GM04503 (cell line): Measurements from ENCODE around the gene FOXB2.
"Not testable (repeated sequence)": the region's sequence is repeated elsewhere in the genome, so short reads cannot be mapped to it uniquely, and the experiment has no call there.

ENCODE experiments used
- DNase-seq: peaks from one replicate; pipeline ENCODE4 v3.0.0-alpha.2; 2012; ENCODE audit warnings: low read depth

Gene FOXB2

DNA sequence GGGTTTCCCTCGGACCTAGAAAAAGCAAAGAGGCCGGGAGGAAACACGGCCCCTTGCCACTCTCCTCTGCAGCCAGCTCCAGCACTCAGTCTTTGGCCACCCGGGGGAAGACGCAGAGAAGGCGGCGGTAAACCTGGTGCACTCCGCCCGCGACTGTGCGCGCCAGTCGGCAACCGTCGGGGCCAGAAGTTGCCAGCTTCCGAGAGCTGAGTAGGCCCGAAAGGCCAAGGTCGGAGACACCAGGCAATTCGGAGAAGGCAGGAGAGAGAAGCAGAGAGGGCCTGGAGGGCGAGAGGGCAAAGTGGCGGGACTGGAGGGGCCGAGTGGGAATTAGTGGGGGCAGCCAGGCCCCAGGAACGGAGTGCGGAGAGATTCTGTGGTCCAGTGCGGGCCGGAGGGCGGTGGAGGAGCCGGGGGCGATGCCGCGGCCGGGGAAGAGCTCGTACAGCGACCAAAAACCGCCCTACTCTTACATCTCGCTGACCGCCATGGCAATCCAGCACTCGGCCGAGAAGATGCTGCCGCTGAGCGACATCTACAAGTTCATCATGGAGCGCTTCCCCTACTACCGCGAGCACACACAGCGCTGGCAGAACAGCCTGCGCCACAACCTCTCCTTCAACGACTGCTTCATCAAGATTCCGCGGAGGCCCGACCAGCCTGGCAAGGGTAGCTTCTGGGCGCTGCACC is at the start of gene FOXB2:
Gene FOXB2 (plus strand): TSS at position 420 of the 690 bp plus-strand sequence. CDS start 0 bp downstream, at position 420.
- no peak for DNase-seq

DNA sequence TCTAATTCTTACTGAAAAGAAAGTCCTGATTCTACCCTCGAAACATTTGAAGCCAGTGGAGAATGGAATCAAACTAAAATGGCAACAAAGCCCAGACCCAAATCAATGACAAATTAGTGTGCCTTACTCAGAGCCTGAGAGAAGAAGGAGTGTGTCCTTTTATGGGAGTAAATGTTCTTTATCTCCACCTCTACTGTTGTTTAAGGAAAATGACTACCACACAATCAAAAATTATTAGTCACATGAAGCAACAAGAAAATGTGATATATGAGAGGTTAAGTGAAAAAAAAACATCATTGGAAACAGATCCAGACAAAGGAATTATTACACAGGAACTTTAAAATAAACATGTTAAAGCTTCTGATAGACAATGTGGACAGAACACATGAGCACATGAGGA is 49.7 kb upstream of the FOXB2 start:
- DNase-seq: no peak

DNA sequence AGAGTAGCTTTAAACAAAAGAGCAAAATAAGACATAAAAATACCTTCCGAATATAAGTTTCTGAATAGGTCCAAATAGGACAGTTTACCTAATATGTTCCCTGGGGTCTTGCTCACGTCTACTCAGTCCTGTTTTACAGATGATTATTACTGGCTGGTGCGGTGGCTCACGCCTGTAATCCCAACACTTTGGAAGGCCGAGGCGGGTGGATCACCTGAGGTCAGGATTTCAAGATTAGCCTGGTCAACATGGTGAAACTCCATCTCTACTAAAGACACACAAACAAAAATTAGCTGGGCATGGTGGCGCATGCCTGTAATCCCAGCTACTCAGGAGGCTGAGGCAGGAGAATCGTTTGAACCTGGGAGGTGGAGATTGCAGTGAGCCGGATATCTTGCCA is 40.6 kb upstream of the FOXB2 start:
- not testable (repeated sequence) for DNase-seq

DNA sequence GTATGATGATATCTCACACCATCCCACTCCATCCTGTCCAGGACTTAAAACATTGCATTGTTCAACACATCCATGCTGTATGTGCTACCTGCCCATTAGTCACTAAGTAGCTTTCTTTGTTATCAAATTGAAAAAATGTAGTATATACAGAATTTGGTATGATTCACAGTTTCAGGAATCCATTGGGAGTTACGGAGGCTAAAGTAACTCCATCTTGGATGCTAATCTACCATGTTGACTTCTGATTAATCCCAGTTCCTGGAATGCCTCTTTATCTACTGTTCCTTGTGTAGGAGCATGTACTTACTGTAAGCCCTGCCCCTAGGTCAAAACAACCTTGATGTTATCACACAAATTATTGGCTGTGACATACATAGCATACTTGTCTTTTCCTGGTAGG is 38.9 kb upstream of the FOXB2 start:
- DNase-seq: no peak

DNA sequence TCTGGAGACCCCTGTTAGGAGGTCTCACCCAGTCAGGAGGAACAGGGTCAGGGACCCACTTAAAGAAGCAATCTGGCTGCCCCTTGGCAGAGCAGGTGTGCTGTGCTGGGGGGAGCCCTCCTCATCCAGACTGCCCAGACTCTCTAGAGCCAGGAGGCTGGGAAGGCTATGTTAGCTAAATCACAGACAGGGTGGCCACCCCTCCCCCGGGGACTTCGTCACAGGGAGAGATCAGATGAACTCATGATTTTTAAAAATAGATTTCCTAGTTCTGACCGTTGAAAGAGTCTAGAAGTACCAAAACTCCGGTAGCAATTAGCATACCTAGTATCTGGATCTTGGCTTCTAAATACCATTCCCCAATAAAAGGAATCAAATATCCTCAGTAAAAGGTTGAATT is 35.0 kb upstream of the FOXB2 start:
- no peak for DNase-seq

DNA sequence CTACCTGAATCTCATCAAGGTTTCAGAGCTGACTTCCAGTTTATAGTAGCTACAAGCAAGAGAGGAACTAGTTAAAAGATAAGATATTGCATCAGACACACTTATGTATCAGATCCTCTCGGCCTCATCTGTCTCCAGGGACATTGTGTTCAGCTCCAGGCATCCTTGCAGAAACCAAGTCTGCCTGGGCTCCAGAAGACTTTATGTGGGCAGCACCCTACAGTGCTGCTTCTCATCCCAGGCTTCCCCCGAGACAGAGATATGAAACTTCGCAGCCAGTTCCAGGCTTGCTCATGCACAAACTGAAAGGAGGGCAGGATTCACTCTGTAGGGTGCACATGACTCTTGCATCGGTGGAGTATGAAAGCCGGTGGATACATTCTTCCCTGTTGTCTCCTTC is 33.9 kb upstream of the FOXB2 start:
- no peak for DNase-seq

DNA sequence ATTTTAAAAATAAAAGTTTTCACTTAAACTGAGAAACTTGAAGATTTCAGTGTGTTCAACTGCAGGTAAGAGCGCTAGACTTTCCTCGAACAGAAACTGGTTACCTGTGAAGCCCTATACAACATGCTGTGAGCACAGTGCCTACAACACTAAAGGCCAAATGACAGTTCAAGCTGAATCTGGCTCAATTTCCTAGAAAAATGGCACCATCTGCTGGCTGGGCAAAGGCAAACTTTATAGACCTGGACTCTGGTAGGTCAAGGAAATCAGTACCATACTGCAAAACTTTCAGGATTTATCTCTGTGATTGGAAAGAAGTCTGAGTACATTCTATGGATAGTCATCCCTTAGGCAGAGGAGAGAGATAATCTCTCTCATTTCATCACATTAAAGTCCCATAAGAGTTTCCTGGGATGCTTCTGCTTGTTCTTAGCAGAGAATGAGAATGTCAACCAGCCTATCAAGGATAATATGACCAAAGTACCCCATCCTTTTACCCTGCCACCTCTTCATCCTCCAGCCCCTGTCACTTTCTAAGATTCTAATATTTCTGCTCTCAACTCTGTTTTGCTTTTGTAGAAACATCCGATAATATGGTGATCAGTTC is 31.8 kb upstream of the FOXB2 start:
- no peak for DNase-seq

DNA sequence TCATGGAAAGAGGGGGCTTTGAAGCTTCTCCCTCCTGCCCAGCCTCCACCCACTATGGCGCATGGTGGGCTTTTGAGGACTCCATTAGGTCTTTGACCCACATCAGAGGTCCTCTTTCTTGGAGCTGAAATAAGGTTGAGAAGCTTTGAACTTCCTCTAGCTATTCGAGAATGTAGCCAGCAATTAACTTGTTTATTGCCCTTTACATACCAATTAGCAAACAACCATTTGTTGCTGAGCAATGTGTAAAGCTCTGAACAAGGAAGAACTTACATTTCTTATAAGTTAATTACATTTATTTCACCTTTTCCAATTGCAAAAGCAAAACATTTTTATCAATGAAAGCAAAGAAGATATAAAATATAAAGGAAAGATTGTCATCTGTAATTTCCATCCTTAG is 30.5 kb upstream of the FOXB2 start:
- DNase-seq: no peak

DNA sequence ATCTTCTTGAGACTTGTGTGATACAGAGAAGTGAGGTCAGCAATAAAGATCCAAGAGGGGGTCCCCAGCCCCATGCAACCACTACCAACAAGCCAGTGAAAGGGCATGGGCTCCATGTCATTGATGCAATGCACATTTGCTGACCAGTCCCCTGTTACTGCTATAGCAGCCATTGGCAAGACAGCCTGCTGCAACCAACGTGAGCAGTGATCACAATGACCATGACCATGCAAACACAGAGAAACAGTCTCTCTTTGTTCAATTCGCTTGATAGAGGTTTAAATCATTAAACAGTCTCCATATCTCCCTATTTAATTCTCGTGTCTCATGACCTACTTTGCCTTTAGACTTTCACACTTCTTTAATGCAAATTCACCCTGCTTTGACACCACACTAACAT is 30.0 kb upstream of the FOXB2 start:
- no peak for DNase-seq

DNA sequence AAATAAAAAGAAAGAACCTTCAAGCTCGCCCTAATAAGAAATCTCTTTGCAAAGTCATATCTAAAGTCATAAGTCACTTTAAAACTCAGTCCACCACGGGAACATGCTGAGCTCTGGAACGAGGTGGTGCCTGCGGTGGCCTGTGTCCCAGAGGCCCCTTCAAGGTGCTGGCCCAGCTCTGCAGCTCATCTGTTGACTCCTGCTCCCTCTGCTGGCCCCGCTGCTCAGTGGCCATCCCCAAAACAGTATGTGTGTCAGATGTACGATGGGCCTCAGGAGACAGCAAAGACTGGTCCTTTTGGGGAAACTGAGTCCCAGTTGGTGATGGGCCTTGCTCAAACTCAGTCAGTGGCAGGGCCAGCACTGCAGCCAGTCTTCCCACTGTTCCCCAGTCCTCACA is 22.8 kb upstream of the FOXB2 start:
- DNase-seq: no peak

DNA sequence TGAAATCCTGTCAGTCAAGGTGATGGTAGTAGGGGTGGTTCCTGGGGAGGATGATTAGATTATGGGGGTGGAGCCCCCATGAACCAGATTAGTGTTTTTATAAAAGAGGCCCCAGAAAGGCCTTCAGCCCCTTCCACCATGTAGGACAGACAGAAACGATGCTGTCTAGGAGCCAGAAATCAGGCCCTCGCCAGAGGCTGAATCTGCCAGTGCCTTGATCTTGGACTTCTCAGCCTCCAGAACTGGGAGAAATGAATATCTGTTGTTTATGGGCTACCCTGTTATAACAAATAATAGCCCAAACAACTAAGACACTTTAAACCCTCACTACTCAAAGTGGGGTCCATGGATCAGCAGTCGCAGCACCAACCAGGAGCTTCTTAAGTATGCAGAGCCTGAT is 20.2 kb upstream of the FOXB2 start:
- DNase-seq: no peak

DNA sequence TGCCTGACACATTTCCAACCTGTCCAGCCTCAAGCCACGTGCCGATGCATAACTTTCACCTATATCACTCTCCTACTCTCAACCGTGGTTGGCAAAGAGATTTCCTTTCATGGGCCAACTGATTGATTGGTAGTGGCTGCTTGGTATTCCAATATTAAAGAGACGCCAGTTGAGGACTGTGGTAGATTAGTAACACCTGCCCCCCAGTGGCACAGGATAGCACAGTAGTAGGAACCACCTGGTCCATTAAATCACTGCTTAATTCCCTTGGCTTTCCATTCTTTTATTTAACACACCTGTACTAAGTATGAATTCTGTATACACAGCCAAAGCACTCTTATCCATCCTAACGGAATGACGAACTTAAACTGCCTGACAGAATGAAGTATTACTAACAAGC is 19.1 kb upstream of the FOXB2 start:
- DNase-seq: no peak

DNA sequence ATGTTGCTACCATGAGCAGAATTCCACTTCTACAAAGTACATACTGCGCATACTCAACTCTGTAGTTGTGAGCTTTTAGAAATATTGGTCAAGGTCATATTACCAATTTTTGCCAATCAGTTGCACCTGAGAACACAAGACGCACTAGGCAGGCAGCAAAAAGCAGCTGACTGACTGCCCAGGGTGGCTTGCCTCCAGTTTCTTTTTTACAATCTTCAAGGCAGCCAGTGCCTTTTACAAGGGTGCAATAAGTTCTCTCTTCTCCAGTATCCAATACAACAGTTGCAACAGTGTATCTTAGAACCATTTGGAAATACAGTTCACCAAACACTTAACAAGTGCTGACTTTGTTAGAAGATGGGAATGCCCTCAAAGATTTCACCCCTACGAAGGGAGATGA is 16.1 kb upstream of the FOXB2 start:
- no peak for DNase-seq

DNA sequence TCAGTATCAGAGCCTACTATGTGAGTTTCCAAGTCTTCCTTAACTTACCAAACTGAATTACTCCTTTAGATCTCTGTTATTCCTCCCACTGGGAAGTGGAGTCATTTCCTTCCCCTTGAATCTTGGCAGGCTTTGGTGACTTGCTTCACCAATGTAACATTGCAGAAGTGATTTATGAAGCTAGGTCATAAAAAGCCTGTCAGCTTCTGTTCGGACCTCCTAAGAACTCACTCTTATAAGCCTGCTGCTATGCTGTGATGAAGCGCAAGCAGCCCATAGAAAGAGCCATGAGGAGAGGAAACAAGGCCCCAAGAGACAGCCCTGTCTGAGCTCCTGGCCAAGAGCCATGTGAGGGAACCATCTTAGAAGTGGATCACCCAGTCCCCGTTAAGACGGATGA is 14.2 kb upstream of the FOXB2 start:
- no peak for DNase-seq

DNA sequence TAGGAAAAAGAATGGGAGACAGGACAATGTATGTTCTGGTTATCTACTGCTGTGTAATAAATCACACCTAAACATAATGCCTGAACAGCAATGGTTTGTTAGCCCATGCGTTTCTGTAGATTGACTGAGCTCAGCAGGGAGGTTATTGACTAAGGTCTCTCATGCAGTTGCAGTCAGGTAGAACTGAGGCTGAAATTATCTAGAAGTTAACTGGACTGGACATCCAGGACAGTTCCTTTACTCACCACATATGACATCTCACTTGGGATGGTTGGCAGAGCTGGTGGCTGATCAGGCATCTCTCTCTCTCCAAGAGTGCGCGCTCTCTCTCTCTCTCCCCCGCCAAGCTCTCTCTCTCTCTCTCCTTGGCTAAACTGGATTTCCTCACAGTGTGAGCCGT is 8.9 kb upstream of the FOXB2 start:
- DNase-seq: no peak

DNA sequence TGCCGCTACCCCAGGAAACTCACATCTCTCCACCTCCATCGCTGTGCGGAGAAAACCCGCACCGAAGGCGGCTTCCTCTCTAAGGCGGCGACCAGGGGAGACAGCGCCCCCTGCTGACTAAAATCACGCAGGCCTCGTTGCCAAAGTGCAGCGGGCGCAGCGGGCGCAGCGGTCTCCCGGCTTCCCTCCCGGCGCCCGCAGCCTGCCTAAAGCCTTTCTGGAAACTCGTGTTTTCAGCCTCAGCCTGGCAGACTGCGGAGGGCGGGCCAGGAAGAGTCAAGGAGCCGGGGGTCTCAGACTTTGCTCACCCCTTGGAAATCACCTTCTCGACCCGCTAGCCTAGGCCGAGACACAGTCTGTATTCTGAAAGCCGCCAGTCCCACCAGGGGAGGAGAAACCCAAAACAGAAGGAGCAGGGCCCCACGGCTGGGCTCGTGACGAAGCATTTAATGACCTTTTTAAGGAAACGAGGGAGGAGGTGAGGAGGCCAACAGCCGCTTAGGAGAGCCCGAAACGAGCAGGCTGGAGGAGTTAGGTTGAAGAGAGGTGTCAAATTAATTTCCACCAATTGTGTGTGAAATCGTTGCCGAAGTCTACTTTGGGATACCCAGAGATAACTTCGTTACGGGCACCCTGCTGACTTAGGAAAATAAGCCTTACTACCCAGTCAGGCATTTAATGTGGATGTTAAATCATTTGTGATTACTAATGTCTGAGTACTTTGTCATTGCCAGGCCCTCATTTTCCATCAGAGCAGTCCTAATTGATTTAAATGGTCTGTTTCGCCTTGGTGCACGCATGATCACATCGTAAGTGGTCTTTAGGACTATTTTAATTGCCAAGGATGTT is 7.3 kb upstream of the FOXB2 start:
- no peak for DNase-seq

DNA sequence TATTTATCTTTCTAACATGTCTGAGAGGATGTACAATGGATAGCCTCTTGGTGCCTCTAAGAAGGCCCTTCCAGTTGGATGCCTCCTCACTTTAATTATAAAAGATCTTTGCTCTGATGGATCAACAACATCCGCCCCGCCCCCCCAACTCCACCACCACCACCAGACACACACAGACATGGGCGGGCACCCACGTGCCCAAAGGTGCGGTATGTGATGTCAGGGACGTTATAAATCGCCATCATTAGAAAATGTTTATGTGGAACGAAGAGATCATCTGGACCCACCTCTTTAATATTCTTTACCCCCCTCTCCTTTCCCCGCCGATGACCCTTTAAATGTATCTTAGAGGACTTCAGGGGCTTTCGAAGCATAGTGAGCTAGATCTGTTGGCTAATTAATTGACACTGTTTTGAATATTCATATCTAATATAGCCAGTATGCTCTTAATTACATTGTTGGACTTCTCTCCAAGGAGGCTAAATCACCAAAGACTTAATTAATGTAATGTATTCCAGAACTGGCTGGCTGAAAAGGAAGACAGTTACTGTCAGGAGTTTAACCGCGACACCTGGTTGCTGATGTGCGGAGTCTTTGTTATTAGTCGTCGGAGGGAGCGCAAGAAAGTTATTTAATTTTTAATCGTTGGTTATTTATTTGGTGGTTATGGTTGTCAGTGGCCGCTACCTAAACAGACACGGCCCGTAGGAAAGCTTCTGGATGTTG is 6.1 kb upstream of the FOXB2 start:
- no peak for DNase-seq

DNA sequence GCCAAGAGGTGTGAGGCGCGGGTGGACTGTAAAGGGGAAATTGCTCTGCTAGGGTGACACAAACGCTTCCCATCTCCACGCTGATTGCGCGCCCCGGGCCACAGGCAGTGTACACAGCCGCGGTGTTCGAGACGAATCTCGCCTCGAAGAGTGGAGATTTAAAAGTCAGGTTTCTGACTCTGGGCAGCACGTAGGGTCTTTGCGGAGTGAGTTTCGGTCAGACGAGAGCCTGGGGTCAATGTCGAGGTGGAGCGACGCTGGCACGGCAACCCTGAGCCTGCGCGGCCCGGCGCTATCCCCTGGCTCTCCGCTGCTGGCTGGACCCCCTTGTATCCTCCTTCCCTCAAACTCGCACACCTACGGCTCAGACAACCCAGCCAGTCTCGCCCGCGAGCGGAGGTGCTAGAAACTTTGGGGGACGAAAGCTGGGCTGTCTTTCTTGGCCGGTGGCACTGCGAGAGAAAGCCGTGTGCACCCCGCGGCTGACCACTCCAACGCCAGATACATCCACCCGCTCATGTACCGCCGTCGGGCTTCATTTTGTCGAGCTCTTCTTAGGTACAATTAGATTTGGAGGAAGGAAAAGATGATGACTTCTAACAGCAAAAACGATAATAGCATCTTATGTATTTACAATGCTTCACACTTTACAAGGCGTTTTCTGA is 5.4 kb upstream of the FOXB2 start:
- DNase-seq: no peak

DNA sequence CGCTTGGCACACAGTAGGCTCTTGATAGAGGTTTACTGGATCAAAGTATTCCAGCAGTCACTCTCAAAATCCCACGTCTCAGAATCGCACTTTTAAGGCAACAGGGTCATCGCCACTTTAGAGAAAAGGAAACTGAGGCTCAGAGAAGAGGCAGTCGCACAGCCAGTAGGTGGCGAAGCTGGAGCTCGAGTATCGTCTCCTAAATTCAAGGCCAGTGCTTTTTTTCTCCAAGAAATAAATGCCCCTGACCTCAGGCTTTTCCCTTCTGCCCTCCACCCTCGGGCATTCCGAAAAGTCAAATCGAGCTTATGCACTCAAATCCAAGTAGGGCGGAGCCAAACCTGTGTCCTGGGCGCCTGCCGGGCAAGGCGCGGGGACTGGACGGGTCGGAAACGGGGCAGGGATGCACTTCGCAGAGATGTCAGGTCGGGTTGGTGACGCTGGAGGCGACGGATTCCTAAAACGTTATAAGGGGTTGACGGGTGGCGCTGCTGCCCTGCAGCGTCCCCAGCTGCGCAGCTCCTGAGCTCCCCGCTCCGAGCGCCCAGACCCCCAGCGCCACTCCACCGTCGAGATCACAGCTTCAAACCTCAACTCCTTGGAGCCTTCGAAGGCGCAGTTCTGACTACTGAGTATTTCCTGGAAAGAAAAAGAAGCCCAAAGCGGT is 4.7 kb upstream of the FOXB2 start:
- no peak for DNase-seq

DNA sequence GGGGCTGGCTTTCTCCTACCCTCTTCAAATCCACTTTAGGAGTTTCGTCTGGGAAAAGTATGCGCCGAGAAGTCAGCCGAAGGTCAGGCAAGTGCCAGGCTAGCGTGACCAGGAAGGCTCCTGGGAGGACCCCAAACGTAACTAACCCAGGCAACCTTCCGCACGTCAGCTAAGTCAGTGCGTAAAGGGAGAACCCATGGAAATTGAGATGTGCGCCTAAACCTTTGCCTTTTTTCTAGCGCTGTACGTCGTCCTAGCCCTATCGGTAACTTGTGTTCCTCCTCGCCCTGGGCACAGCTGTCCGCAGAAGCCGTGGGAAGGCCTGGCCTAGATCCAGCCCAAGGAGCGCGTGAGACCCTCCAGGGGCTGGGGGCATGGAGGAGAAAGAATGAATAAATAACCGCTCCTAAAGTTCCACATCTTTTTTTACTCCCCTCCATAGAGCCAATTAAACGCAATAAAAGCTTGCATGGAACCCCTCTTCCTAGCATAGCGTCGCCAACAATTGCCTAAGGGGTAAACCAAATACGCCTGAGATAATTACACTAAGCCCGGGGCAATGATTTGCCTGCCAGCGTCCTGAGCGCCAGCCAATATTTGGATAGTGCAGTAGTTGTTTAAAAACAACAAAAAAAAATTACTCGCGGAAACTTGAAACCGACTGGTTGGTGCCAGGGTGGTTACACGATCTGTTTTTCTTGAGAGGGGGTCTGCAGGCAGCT is 4.0 kb upstream of the FOXB2 start:
- DNase-seq: no peak

DNA sequence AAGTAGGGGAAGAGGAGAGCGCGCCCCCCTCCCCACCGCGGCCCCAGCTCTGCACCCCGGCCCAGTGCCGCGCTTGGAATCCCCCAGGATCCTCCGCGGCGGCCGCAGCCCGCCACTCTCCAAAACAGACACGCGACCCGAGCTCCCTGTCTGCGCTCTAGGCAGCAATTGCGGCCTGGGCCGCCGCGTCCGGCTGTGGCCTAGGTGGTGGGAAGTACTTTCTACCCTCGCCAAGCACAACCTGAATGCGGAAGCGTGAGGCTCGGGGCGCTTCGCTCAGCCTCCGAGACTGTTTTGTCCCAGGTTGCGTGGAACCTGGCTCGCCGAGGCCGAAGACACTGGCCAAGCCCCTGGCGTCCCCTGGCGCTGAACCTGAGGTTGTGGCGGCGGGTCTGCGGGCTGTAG is 3.3 kb upstream of the FOXB2 start:
- DNase-seq: no peak
